ENCODE data around the gene DUSP12. TPM values are rescaled to one million over a fixed set of nuclear protein-coding genes. Genes with fewer than 3 reads are reported as not detected.

The DUSP12 gene
- total and polyA plus RNA-seq, 9 of the 15 experiments (the other 6 are each of a cell fraction or from before 2014, with no cell fraction given): 10.4 to 81.4 (median 43.6) TPM

- H3K4me1 ChIP-seq (replicated peaks in 1 of 2; ENCODE audit: control insufficient read depth in 2 of 2, insufficient read depth in 2 of 2, low read length in 2 of 2): peaks cover 25 to 45% of the 10 kb centered on the region in 2 experiments
- ChIA-PET POLR2A (interaction anchor here (0.6 kb wide), 1 partner anchor 213 kb away, joined by 3 read pairs; no protein-coding TSS in a partner anchor), CTCF (ENCODE audit: low intra/inter-chr PET ratio) (no interaction called here)
- TF ChIP-seq TCF3 (CRISPR knock-in tag; IDR thresholded peaks at IDR 0.05): peak; percentile 5; the same call in 1 of the 2 replicates
- TF ChIP-seq ZBTB7A (IDR thresholded peaks at IDR 0.05; ENCODE audit: borderline replicate concordance, control insufficient read depth, low read depth, low read length): no peak
- TF ChIP-seq TEAD4 (IDR thresholded peaks at IDR 0.05; ENCODE audit: low read length): peak; percentile 71
- TF ChIP-seq TEAD4 (CRISPR knock-in tag; IDR thresholded peaks at IDR 0.05; ENCODE audit: borderline replicate concordance): no peak
- TF ChIP-seq MTA2 (IDR thresholded peaks at IDR 0.05; ENCODE audit: low read depth): 0 out of 2 replicates have a peak, but pooled peaks have one; percentile 21
- 0 out of 2 replicates have a peak, but pooled peaks have one; percentile 13 for TF ChIP-seq NCOR1 (IDR thresholded peaks at IDR 0.05)
- no peak for TF ChIP-seq FOXJ3 (CRISPR knock-in tag; IDR thresholded peaks at IDR 0.05)
- TF ChIP-seq BRCA1 (IDR thresholded peaks at IDR 0.05): no peak
- TF ChIP-seq BRCA1 (CRISPR knock-in tag; IDR thresholded peaks at IDR 0.05): no peak
- peak; percentile 55 for TF ChIP-seq ARID1B (IDR thresholded peaks at IDR 0.05)
- TF ChIP-seq GTF2A2 (tag; IDR thresholded peaks at IDR 0.05): no peak
- no peak for TF ChIP-seq PBX2 (CRISPR knock-in tag; IDR thresholded peaks at IDR 0.05; ENCODE audit: low read depth)
- TF ChIP-seq PBX2 (tag; conservative IDR thresholded peaks at IDR 0.05; ENCODE audit: low read depth): peak; percentile 56; the same call in 1 of the 2 replicates
- TF ChIP-seq ZNF24 (IDR thresholded peaks at IDR 0.05): peak; percentile 62; the same call in 1 of the 2 replicates
- TF ChIP-seq SMARCB1 (IDR thresholded peaks at IDR 0.05; ENCODE audit: insufficient read length, low read depth): no peak
- no peak for TF ChIP-seq KLF6 (CRISPR knock-in tag; IDR thresholded peaks at IDR 0.05; ENCODE audit: borderline replicate concordance)
- TF ChIP-seq POLR3A (IDR thresholded peaks at IDR 0.05; ENCODE audit: borderline replicate concordance, extremely low read depth, insufficient read depth, insufficient read length): no peak
- TF ChIP-seq RBM34 (IDR thresholded peaks at IDR 0.05; ENCODE audit: borderline replicate concordance, insufficient read depth, low read length): no peak
- no peak for TF ChIP-seq KHSRP (IDR thresholded peaks at IDR 0.05)
- TF ChIP-seq CBFA2T3 (IDR thresholded peaks at IDR 0.05): peak; percentile 64
- TF ChIP-seq EP300 (IDR thresholded peaks at IDR 0.05; ENCODE audit: low read length): peak; percentile 32; the same call in 1 of the 2 replicates
- TF ChIP-seq ZNF174 (CRISPR knock-in tag; IDR thresholded peaks at IDR 0.05): no peak
- TF ChIP-seq MEIS2 (IDR thresholded peaks at IDR 0.05; ENCODE audit: partially characterized antibody): peak; percentile 83
- TF ChIP-seq DACH1 (IDR thresholded peaks at IDR 0.05; ENCODE audit: partially characterized antibody): peak; percentile 48
- peak; percentile 27; the same call in 1 of the 2 replicates for TF ChIP-seq TAL1 (IDR thresholded peaks at IDR 0.05)
- TF ChIP-seq IFI16 (CRISPR knock-in tag; IDR thresholded peaks at IDR 0.05): no peak
Measured at GRCh38 chr1:161720422-161720821, 29.2 kb upstream of the DUSP12 start.

More at GRCh38 chr1:161720422-161720821, 29.2 kb upstream of the DUSP12 start:
- Histone ChIP-seq H3K9me3 (replicated peaks; ENCODE audit: control insufficient read depth, insufficient read depth, low read depth, low read length) (no peaks in the 10 kb centered on the region), H3K36me3 (ENCODE audit: control insufficient read depth, insufficient read depth, low read length) (no peaks in the 10 kb centered on the region), H3K27me3 (ENCODE audit: control insufficient read depth in 2 of 2, insufficient read depth in 2 of 2, low read length in 2 of 2) (no peaks in the 10 kb centered on the region), H3K4me3 (no peak overlapping the region), H3K9ac (ENCODE audit: insufficient read depth in 1 of 2, low read depth in 2 of 2, low read length in 2 of 2) (no peak overlapping the region; a peak in 1 of 4 replicates), H3K79me2 (ENCODE audit: control insufficient read depth, insufficient read depth, low read length) (no peaks in the 10 kb centered on the region), H3K4me2 (ENCODE audit: insufficient read depth, low read length) (no peak overlapping the region), H3K27ac (ENCODE audit: extremely low read depth, low read depth, low read length) (no peak overlapping the region; the same call in 2 of the 3 replicates), H2AFZ (ENCODE audit: low read depth, low read length) (no peak overlapping the region), H4K20me1 (replicated peaks; ENCODE audit: control insufficient read depth, insufficient read depth, low read length) (no peaks in the 10 kb centered on the region), H3K9me1 (ENCODE audit: control insufficient read depth, insufficient read depth, low read length) (no peaks in the 10 kb centered on the region)
- 6% methylated on average over 1 of the region's 1 CpG for WGBS (ENCODE audit: insufficient coverage, low coverage, missing lambda C conversion rate)
- ATAC-seq (no peak), DNase-seq (ENCODE audit: extremely low read depth in 1 of 4, low spot score in 3 of 4) (no peak), FAIRE-seq (no peak)
- BruUV-seq (replicated peaks): no TSS peak
- in situ Hi-C loops (cut with MboI) (no loop called here), intact Hi-C loops (cut with micrococcal nuclease) (loop anchor here (2.0 kb wide), 1 partner anchor 14 kb away; the partner anchor contains the start of gene FCRLA)
